Ishikawa (cell line): Measurements from ENCODE around the gene DPEP1.

Experiments
- CEBPB ChIP-seq: IDR thresholded peaks from 2 replicates; pipeline ENCODE4 v1.6.1; 2012
- TAF1 ChIP-seq: IDR thresholded peaks from 2 replicates; pipeline ENCODE4 v1.6.1; 2012; ENCODE audit warnings: low read depth, mild to moderate bottlenecking
- YY1 ChIP-seq: IDR thresholded peaks from 2 replicates; pipeline ENCODE4 v1.6.1; 2012; ENCODE audit warnings: low read depth
- ZBTB7A ChIP-seq: IDR thresholded peaks from 2 replicates; pipeline ENCODE4 v1.6.1; 2012; ENCODE audit warnings: low read depth
- TF ChIP-seq, protein P1 (sequence below): IDR thresholded peaks from 2 replicates; pipeline ENCODE4 v1.6.1; 2012; ENCODE audit warnings: low read depth, mild to moderate bottlenecking

DNA sequence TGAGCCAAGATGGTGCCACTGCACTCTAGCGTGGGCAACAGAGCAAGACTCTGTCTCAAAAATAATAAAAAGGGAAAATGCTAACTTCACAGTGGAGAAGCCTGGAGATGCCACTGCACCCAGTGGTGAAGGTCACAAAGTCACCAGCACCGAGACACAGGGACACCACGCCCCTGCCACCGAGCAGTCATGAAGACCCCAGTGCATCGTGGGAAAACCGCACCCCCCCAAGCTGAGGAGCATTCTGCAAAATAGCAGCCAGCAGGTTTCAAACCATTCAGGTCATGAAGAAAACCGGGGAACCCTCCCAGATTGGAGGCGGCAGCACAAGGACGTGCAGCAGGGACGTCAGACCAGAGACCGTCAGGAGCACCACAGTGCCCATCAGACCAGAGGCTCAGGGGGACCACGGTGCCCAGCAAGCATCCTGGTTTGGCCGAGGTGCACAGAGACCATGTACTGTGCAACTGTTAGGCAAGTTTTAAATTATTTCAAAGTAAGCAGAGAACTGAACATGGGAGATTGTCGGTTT lies 30.4 kb downstream of the DPEP1 start:
- no peak for TF ChIP-seq TAF1
- no peak for TF ChIP-seq YY1
- TF ChIP-seq CEBPB: no peak
- TF ChIP-seq ZBTB7A: no peak
- TF ChIP-seq, protein P1, sequence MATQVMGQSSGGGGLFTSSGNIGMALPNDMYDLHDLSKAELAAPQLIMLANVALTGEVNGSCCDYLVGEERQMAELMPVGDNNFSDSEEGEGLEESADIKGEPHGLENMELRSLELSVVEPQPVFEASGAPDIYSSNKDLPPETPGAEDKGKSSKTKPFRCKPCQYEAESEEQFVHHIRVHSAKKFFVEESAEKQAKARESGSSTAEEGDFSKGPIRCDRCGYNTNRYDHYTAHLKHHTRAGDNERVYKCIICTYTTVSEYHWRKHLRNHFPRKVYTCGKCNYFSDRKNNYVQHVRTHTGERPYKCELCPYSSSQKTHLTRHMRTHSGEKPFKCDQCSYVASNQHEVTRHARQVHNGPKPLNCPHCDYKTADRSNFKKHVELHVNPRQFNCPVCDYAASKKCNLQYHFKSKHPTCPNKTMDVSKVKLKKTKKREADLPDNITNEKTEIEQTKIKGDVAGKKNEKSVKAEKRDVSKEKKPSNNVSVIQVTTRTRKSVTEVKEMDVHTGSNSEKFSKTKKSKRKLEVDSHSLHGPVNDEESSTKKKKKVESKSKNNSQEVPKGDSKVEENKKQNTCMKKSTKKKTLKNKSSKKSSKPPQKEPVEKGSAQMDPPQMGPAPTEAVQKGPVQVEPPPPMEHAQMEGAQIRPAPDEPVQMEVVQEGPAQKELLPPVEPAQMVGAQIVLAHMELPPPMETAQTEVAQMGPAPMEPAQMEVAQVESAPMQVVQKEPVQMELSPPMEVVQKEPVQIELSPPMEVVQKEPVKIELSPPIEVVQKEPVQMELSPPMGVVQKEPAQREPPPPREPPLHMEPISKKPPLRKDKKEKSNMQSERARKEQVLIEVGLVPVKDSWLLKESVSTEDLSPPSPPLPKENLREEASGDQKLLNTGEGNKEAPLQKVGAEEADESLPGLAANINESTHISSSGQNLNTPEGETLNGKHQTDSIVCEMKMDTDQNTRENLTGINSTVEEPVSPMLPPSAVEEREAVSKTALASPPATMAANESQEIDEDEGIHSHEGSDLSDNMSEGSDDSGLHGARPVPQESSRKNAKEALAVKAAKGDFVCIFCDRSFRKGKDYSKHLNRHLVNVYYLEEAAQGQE: no peak
